Lower leg skin (tissue), 4 donors: ENCODE measurements around the gene MVK. TPM values are rescaled to one million over a fixed set of nuclear protein-coding genes. Genes with fewer than 3 reads are reported as not detected.

Experiments
- DNase-seq, 2 donors: peaks; one replicate each; pipeline ENCODE4 v3.0.0-alpha.2; 2019; ENCODE audit warnings: low spot score in 2 of 2
- H3K4me3 ChIP-seq: fragments of 200-600 bp; sonication (generic); 2 replicates; pipeline ENCODE4 v1.5.1; 2017; ENCODE audit warnings: mild to moderate bottlenecking, low read depth; ENCODE audit not compliant: poor library complexity, severe bottlenecking
- POLR2A ChIP-seq, 2 donors: fragments of 450-650 bp; IDR thresholded peaks; one replicate each; pipeline ENCODE4 v1.6.1; 2016 to 2017; ENCODE audit warnings: antibody characterized with exemption in 2 of 2, mild to moderate bottlenecking in 1 of 2, moderate library complexity in 1 of 2
- WGBS, 2 donors: methylation state at CpG; one replicate each; pipeline ENCODE4 v1.1.5; 2018; 5-methylcytosine and 5-hydroxymethylcytosine counted together
- intact Hi-C: fragments of 100-400 bp; cut with DNase I; formaldehyde crosslinking; loops from one replicate; pipeline ENCODE4 v1.15.0; 2023; ENCODE audit warnings: low total_unique reads
- total RNA-seq, 4 donors: library from RNA; depleted of rRNA; stranded (reverse); fragments of >200 nt; gene quantifications; one replicate each; pipeline ENCODE4 v1.1.0, GENCODE V29; 2016
- TF ChIP-seq, protein P1 (sequence below), 3 donors: fragments of 450-650 bp; IDR thresholded peaks; one replicate each; pipeline ENCODE4 v1.5.1; 2016; ENCODE audit warnings: antibody characterized with exemption in 3 of 3, mild to moderate bottlenecking in 3 of 3, moderate library complexity in 2 of 3

Gene MVK
- total RNA-seq, 4 donors from 2014 or later, result 50.1 to 71.9 (median 61.9) TPM

DNA sequence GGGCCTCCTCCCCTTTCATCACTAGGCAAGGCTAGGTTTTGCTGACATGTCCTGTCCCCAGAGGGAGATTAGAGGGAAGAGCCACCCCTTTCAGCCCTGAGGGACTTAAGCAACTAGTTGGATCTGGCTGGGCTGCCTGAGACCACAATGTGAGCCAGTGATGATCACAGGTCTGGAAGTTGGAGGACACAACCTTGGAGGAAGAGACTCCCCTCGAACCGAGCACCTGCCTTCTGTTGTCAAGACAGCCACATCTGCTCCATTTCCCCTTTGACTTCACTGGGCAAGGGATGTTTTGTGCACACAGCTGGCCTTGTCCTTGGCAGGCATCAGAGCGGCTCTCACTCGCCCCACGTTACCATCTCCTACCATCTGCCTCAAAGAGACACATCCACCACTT, 31.4 kb downstream of the MVK start:
- H3K4me3 ChIP-seq, result no peak overlapping the region
- intact Hi-C loops, result no loop called here
- WGBS, 2 donors, result 83 to 86% methylated on average over 5 of the region's 5 CpGs
- no peak for TF ChIP-seq POLR2A (IDR thresholded peaks at IDR 0.05)
- TF ChIP-seq, protein P1, sequence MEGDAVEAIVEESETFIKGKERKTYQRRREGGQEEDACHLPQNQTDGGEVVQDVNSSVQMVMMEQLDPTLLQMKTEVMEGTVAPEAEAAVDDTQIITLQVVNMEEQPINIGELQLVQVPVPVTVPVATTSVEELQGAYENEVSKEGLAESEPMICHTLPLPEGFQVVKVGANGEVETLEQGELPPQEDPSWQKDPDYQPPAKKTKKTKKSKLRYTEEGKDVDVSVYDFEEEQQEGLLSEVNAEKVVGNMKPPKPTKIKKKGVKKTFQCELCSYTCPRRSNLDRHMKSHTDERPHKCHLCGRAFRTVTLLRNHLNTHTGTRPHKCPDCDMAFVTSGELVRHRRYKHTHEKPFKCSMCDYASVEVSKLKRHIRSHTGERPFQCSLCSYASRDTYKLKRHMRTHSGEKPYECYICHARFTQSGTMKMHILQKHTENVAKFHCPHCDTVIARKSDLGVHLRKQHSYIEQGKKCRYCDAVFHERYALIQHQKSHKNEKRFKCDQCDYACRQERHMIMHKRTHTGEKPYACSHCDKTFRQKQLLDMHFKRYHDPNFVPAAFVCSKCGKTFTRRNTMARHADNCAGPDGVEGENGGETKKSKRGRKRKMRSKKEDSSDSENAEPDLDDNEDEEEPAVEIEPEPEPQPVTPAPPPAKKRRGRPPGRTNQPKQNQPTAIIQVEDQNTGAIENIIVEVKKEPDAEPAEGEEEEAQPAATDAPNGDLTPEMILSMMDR (IDR thresholded peaks at IDR 0.05), result no peak
- no peak for DNase-seq

DNA sequence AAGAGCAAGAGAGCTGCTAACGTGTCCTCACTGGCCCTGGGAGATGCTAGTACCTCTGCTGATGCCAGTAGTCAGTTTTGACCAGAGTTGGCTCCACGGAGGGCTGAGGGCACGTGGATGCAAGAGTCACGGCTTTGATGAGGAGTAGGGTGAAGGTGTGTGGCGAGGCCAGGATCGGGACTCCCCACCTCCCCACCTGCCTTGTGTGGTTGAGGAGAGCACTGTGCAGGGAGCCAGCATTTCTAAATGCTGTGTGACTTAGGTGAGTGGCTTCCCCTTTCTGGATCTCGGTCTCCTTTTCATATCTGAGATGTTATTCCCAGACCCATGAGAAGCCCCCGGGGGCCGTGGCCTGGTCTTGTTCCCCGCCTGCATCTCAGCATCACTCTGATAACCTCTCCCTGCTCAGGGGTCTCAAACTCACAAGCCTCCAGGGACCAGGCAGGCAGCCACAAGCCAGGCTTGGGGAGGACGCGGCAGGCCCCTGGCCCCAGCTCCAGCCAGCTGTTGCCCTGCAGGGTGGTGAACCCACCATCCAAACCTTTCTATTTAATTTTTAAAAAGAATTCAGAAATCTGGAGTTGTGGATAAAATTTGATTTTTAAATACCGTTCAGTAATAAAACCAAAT, 32.1 kb downstream of the MVK start:
- 86 to 89% methylated on average over 13 of the region's 13 CpGs for WGBS, 2 donors
- no peak overlapping the region for H3K4me3 ChIP-seq
- no peak for DNase-seq
- intact Hi-C loops, result no loop called here
- TF ChIP-seq, protein P1 (IDR thresholded peaks at IDR 0.05), result no peak
- no peak for TF ChIP-seq POLR2A (IDR thresholded peaks at IDR 0.05)

DNA sequence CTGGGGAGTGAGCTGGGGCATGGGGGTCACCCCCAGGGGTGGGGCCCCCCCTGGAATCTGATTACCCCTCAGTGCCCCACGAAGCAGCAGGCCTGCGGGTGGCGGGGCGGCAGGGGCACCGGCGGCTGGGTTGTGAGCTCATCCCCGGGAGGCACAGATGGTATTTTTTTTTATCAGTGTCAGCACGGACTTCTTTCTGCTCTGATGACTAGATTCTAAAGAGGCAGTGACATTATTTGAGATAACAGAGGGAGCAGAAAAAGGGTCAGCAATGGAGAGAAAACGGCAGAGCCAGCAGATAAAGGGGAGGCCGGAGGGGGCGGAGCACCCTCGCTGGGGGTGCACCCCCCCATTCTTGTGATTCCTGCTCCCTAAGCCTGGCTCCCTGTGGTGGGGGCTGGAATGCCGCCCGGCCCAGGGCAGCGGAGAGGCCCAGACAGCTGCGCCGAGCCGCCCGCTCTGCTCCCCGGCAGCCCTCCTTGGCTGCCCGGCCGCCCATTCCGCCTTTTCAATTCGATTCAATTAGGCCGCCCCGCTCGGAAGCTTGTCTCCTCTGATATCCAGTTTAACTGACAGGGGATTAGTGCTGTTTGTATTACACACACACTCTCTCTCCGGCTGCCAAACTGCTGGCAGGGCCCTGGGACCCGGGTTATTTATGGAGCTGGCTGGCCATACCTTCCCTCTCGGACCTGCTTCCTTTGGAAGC, 32.9 kb downstream of the MVK start:
- intact Hi-C loops, result no loop called here
- no peak for DNase-seq
- H3K4me3 ChIP-seq, result no peak overlapping the region
- 49 to 57% methylated on average over 30 of the region's 30 CpGs for WGBS, 2 donors
- no peak for TF ChIP-seq POLR2A (IDR thresholded peaks at IDR 0.05)
- TF ChIP-seq, protein P1 (IDR thresholded peaks at IDR 0.05), result no peak

DNA sequence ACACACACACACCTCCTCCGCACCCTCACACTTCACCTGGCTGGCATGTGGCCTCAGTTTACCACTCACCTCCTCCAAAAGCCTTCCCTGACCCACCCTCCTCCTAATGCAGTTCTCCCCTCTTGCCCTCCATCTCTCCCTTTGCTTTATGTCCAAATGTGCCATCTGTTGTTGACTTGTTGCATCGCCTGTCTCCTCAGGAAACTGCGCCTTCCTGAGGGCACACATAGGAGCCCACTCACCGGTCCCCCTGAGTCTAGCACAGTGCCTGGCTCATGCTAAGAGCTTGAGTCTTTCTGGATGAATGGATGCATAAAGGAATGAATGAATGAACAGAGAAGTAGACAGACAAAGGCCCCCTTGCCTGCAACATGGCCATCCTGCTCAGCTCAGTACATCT, 34.0 kb downstream of the MVK start:
- no peak overlapping the region for H3K4me3 ChIP-seq
- no peak for TF ChIP-seq POLR2A (IDR thresholded peaks at IDR 0.05)
- TF ChIP-seq, protein P1 (IDR thresholded peaks at IDR 0.05), result no peak
- intact Hi-C loops, result no loop called here
- DNase-seq, result no peak
- 87 to 89% methylated on average over 4 of the region's 4 CpGs for WGBS, 2 donors

DNA sequence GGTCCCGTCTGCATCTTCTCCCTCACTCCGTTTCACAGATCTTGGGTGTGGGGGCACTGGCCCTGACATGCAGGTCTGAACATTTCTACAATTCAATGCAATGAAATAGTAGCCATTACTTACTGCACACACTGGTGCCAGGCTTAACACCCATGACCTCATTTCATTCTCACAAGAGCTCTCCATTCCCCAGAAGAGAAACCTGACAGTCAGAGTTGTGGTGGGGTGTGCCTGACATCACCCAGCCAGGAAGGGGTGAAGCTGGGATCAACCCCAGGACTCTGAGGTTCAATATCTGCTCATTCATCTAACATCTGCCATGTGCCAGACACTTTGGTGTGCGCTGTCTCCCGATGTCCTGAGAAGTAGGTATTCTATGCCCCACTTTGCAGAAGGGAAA, 34.7 kb downstream of the MVK start:
- 67 to 68% methylated on average over 4 of the region's 4 CpGs for WGBS, 2 donors
- no peak for DNase-seq
- intact Hi-C loops, result no loop called here
- H3K4me3 ChIP-seq, result no peak overlapping the region
- TF ChIP-seq, protein P1 (IDR thresholded peaks at IDR 0.05), result no peak
- no peak for TF ChIP-seq POLR2A (IDR thresholded peaks at IDR 0.05)
